ENCODE results near the gene NKG7. TPM values are rescaled to one million over a fixed set of nuclear protein-coding genes. Genes with fewer than 3 reads are reported as not detected.

The NKG7 gene
- total and polyA plus RNA-seq, 2 of the 13 experiments (the other 11 are each of a cell fraction or from before 2014, with no cell fraction given) = 0.40 TPM; not detected in 1

- Histone ChIP-seq H3K27me3 (ENCODE audit: control insufficient read depth in 1 of 2, insufficient read depth in 2 of 2, low read length in 2 of 2) (peaks cover 0 to 18% of the 10 kb centered on the region in 2 experiments; a peak in 2 of 5 replicates), H3K4me2 (ENCODE audit: low read depth, low read length) (no peak overlapping the region), H3K4me1 (ENCODE audit: insufficient read depth, low read length) (peaks cover 32% of the 10 kb centered on the region), H3K9me3 (ENCODE audit: low read length) (no peaks in the 10 kb centered on the region), H3K79me2 (ENCODE audit: insufficient read depth, low read length) (peaks cover 19% of the 10 kb centered on the region), H3K36me3 (replicated peaks in 1 of 2; ENCODE audit: control insufficient read depth in 1 of 2, insufficient read depth in 2 of 2, low read length in 2 of 2) (no peaks in the 10 kb centered on the region), H3K4me3 (replicated peaks in 1 of 3; ENCODE audit: insufficient read depth in 1 of 3, low read depth in 2 of 3, low read length in 3 of 3) (no peak overlapping the region), H3K9ac (ENCODE audit: insufficient read depth, low read depth, low read length) (no peak overlapping the region), H4K20me1 (ENCODE audit: insufficient read depth, low read length) (no peaks in the 10 kb centered on the region), H2AFZ (ENCODE audit: low read length) (no peak overlapping the region), H3K27ac (ENCODE audit: extremely low read length, insufficient read depth, low read length) (no peak overlapping the region)
- WGBS (ENCODE audit: low lambda C conversion rate) = 70% methylated on average over 4 of the region's 4 CpGs
- TF ChIP-seq SYNCRIP (IDR thresholded peaks at IDR 0.05; ENCODE audit: insufficient read depth, low read depth, low read length) (no peak), ZNF430 (CRISPR knock-in tag; IDR thresholded peaks at IDR 0.05) (no peak), POLR2A (IDR thresholded peaks at IDR 0.05; ENCODE audit: insufficient read depth in 1 of 2, low read depth in 2 of 2, low read length in 2 of 2) (0 out of 4 replicates have a peak, but pooled peaks of 1 of the 2 experiments have one; percentile 9), ASH2L (IDR thresholded peaks at IDR 0.05; ENCODE audit: insufficient read length, low read depth, low read length) (no peak), ZNF280B (CRISPR knock-in tag; IDR thresholded peaks at IDR 0.05; ENCODE audit: borderline replicate concordance) (no peak), KAT2B (IDR thresholded peaks at IDR 0.05; ENCODE audit: borderline replicate concordance, low read depth, low read length) (no peak)
- BruUV-seq (replicated peaks) = no TSS peak
- CTCF ChIA-PET (ENCODE audit: low intra/inter-chr PET ratio, low total read pairs) = no interaction called here
- intact Hi-C loops (cut with micrococcal nuclease; ENCODE audit: unreplicated experiment) (no loop called here), in situ Hi-C loops (cut with HindIII; ENCODE audit: extremely low pct_ligation_motif_present, low pct_unique_long_range_greater_than_20kb) (no loop called here)
- ATAC-seq = no peak
- no peak for FAIRE-seq
- no peak for DNase-seq (ENCODE audit: low spot score)
- POLR2A ChIA-PET = interaction anchor here (1.0 to 5.3 kb wide), 4 partner anchors 19 to 29 kb away, joined by 3 to 27 read pairs (median 8); partner anchors contain the start of gene VSIG10L
These were observed 2.2 kb downstream of the NKG7 start for GRCh38 chr19:51370230-51370629.

Measured in HepG2 (cell line).